KBM-7 (cell line): ENCODE measurements around the gene CSF1.

Experiments
- DNase-seq: peaks from one replicate; pipeline ENCODE4 v3.0.0-alpha.2; 2015
- in situ Hi-C: fragments of 300-500 bp; cut with MboI; formaldehyde crosslinking; loops from 2 replicates; pipeline ENCODE4 v1.14.3; 2020; ENCODE audit warnings: low sequenced_read_pairs, low pct_unique_long_range_greater_than_20kb, mixed read lengths

CSF1 gene

GRCh38 chr1:109880971-109881894 is 29.4 kb upstream of the CSF1 start:
- in situ Hi-C loops = no loop called here
- no peak for DNase-seq

DNA sequence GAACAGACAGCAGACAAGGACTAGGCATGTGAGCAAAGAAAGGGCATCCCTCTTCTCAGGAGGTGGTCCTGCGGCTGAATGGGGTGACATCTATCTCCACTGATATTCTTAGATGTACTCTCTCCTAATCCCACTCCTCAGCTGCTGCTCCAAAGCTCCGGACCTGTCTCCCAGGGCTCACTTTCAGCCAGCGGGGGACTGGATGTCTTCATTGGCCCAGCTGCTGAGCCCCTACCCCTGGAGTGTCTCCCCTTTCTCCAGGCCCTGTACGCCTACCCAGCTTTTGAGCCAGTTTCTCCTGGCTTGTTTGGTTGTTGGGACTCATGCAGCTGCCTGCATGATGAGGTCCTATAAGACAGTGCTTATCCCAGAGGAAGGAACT is 28.8 kb upstream of the CSF1 start:
- in situ Hi-C loops = no loop called here
- DNase-seq = no peak

GRCh38 chr1:109882288-109883245 is 28.1 kb upstream of the CSF1 start:
- no peak for DNase-seq
- in situ Hi-C loops = no loop called here

DNA sequence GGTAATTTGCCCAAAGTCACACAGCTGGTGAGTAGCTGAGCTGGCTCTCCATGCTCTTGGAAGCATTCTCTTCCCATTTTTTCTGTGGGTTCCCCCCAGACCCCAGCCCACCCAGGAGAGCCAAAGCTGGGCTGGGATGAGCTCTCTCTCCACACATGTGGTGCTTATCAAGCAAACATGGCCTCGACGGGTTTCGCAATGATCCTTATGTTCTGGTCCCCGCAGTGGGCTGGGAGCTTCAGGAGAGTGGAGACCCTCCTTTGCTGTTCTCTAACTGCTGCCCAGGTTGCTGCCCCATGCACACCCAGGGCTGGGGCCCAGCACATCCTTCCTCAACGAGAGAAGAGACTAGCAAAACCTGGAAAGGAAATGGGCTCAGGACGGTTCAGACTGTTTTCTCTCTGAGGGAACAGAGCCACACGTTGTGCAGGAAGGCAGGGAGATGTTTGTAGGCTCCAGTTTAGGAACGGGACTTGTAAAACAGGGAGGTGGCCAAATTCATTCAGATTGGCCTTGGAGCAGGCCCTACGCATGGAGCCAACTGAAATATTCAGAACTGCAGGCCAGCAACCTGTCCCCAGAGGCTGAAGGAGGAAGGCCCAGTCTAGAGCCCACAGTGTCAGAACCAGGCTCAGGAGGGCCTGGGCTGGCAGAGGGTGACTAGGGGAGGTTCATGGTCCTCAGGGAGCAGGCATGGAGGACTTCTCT is 27.2 kb upstream of the CSF1 start:
- in situ Hi-C loops = no loop called here

DNA sequence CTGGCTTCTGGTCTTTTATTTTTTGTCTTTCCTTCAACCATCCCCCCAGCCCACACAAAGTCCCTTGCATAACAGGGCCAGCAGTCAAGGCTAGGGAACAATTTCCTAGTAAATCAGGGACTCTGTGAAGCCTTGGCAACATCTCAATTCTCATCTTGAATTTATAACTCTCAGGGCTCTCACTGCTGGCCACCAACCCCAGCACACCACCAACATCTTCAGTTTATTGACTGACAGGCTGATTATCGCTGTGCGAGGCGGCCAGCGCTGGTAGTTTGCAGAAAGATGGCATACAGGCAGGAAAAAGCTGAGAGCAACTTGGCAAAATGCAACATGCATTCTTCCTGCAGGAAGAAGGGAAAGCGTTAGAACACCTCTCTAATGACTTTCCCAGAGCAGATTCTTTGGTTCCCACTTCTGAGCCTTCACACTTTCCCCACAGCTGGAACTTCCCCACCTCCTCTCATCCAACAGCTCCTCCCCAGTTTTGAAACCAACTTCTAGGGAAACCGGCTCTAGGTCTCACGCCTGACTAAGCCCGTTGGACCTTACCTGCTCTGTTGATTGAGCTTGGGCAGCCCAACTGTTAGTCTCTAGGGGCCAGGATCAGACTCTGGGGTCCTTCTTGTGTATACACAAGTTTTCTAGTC is 26.3 kb upstream of the CSF1 start:
- in situ Hi-C loops = no loop called here
- no peak for DNase-seq

More for the DNA sequence above, 27.2 kb upstream of the CSF1 start:
- DNase-seq = no peak

DNA sequence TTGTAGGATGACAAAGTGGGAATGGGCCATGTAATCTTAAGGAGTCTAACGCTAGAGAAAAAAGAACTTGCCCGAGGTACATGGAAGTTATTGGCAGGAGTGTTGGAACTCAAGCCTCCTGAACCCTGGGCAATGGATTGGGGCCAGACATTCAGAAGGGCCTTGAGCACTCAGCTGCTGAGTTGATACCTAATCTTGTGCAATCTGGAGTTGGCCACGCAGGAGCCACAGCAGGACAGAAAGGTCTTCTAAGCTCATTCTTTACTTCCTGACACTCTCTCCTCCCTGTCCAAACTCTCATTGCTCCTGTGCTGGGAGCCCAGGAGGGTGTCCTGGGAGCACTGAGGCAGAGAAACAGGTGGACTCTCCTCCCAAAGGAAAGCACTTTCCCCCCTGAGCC is 25.1 kb upstream of the CSF1 start:
- in situ Hi-C loops = no loop called here
- no peak for DNase-seq

GRCh38 chr1:109886827-109887226 is 23.8 kb upstream of the CSF1 start:
- in situ Hi-C loops = no loop called here
- DNase-seq = peak; percentile 48

DNA sequence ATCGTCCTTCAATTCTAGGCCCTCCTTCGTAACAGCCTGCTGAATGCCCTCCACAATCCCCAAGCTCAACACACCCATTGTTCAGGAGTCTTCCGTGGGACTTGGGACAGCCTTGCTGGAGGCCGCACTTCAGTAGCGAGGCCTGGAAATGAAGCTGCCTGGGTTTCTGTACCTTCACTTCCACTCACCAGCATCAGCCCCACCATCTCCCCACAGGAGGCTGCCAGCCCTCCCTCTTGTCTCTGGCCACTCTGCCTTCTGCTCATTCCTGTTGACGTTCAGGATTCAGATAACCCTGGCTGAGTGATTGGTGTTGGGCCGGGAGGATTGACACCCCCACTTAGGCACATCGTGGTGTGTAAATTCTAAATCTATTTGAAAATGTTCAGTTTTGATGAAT is 23.4 kb upstream of the CSF1 start:
- in situ Hi-C loops = no loop called here
- no peak for DNase-seq

GRCh38 chr1:109887884-109888283 is 22.8 kb upstream of the CSF1 start:
- in situ Hi-C loops = no loop called here
- no peak for DNase-seq

DNA sequence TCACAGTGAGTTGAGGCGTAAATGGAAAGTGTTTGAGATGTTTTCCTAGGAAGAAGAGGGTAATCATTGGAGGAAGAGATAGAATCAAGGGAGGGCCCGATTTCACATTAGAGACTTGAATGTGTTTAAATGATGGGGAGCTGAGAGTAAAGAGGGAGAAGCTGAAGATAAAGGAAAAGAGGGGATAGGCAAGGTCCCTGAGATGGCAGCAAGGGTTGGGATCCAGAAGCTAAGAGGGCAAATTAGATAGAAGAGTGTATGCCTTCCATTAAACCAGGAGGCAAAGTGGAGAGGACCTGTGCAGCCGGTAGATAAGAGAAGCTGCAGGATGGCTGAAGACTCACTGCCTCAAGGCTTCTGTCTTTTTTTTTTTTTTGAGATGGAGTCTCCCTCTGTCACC is 21.6 kb upstream of the CSF1 start:
- in situ Hi-C loops = no loop called here
- no peak for DNase-seq

DNA sequence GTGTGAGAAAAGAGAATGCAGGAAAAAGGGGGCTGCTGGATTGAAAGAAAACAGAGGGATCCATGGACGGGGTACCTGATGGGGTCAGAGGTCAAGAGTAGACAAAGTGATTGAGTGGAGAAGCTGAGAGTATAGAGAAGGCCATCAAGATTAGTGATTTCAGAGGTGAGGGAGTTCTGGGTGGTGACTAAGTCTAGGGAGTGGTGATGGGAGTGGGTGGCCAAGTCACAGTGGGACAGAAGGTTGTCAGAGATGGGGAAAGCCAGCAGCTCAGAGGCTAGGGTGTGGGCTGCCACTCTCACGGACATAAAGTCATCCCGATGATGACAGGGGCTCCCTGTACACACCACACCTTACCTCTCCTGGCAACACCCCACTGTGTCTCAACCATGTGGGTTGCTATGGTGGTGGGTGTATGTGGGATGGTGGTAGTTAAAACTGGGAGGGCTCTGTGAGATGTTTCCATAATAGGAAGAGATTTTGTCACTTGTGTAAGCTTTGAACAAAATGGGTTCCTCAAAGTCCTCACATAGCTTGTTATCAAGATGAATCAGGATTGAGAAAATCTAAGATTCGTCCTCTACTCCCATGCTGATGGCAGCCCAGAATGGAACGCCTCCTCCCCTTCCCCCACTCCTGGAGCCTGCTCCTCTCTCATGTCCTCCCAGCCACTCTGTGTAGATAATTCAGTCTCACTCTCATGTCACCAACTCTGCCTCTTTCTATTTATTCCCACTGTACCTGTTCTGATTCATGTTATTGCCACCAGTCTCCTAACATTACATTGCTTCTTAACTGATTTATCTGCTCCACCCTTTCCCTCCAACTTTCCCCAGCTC is 20.3 kb upstream of the CSF1 start:
- no peak for DNase-seq
- in situ Hi-C loops = no loop called here

DNA sequence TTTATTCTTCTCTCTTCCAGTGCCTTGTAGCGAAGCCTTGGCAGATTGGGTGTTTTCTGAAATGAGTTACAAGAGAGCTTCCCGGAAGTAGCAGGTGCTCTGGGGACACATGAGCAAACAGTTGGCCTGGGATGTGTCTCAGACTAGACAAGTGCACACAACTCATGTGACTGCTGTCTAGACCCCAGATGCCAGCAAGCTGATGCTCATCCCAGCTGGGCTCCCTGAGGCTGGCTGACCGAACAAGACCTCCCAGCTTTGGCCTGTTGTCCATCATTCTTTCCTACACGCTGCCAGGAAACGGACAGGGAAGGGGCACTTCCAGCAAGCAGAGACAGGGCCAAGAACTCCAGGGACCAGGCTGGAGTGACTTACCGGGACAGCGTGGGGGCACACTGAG is 18.7 kb upstream of the CSF1 start:
- no peak for DNase-seq
- in situ Hi-C loops = no loop called here

DNA sequence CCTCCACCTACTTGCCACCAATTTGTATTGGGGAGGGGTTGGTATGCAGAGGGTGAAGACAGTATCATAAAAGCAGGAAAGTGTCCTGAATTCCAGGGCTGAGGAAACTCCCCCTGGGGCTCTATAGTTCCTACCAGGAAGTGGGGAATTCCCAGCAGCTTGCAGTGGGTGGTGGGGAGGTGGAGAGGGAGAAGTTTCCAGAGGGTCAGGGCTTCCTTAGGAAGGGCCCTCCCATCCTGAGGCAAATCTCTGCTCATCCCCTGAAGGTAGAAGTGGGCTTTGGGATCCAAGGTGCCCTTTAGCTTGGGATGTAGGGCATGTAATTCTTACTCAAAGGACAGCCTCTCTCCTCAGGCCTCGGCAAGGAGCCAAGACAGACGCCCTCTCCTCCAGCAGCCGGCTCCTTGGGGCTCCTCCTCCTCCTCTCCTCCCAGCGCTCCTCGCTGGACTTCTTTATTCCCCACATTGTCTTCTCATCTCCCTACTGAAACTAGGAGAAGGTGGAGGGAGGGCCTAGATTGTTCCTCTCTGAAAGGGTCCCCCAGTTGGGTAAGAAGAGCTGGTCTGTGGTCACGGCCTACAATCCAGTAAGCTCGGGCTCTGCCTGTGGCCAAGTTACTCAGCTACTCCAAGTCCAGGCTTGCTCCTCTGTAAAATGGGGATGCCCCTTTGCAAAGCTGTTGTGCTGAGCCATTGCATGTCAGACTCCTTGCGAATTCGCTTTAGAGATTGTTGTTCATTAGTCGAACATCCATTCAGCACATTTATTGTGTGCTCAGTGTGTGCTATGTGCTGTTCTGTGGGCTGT is 17.9 kb upstream of the CSF1 start:
- in situ Hi-C loops = no loop called here
- no peak for DNase-seq

- no peak for DNase-seq
- in situ Hi-C loops = no loop called here
Observed at GRCh38 chr1:109893532-109894171, 17.0 kb upstream of the CSF1 start.

DNA sequence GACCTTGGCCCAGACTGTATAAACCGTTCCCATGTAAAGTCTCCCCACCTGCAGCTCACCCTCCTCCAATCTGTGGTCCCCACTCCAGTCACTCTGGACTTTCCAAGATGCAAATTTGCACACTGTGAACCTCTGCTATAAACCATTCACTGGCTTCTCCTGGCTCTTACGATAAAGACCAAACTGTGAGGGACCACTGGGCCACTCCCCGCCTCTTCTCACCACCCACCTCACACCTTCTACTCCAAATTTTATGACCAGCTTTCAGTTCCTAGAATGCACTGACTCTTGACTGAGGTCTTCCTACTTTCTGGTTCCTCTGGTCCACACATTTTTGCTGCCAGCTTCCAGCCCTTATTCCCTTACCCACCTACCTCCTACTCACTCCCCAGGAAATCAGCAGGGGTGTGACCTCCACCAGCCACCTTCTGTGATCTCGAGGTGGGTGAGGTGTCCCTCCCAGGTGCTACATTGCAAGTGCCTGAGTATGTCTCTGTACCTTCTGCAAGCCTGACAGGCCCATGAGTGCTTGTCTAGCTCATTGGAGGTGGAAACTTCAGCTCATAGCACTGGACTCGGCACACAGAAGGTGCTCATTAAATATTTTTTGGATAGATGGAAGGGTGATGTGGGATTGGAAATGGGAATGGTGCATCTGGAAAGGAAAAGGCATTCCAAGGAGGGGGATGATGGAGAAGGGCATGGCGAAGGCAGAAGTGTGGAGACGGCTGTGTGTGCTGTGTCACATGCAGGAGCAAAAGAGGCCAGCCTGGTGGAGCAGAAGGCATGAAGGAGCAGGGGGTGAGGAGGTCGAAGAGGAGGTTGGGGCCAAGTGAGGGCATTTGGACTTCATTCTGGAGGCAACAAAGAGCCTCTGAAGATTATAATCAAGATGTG is 15.6 kb upstream of the CSF1 start:
- DNase-seq = no peak
- in situ Hi-C loops = no loop called here
